OCI-LY1 (cell line): ENCODE results near the gene CPSF3.

Source experiments
- H2AFZ ChIP-seq: fragments of 200-600 bp; sonication (generic), shearing (Covaris generic); 2 replicates; pipeline ENCODE4 v1.6.0; 2014; ENCODE audit warnings: antibody characterized with exemption, mild to moderate bottlenecking, low read length
- H3F3A ChIP-seq: fragments of 200-600 bp; sonication (generic), shearing (Covaris generic); 2 replicates; pipeline ENCODE4 v1.6.0; 2014; ENCODE audit warnings: mild to moderate bottlenecking, antibody characterized with exemption, low read length, moderate library complexity; ENCODE audit not compliant: insufficient read depth
- H3K27ac ChIP-seq: fragments of 200-600 bp; sonication (generic); 2 replicates; pipeline ENCODE4 v1.5.1; 2014; ENCODE audit warnings: low read length, mixed run types, mild to moderate bottlenecking, low read depth; ENCODE audit not compliant: poor library complexity, severe bottlenecking
- H3K27me3 ChIP-seq: fragments of 200-600 bp; sonication (generic); 2 replicates; pipeline ENCODE4 v1.6.0; 2014; ENCODE audit warnings: antibody characterized with exemption, mild to moderate bottlenecking, low read length, moderate library complexity; ENCODE audit not compliant: insufficient read depth
- H3K36me3 ChIP-seq: fragments of 200-600 bp; sonication (generic); 2 replicates; pipeline ENCODE4 v1.6.1; 2014; ENCODE audit warnings: mild to moderate bottlenecking, antibody characterized with exemption, low read length, moderate library complexity, mixed read lengths; ENCODE audit not compliant: insufficient read depth
- H3K4me1 ChIP-seq: fragments of 200-600 bp; sonication (generic); 2 replicates; pipeline ENCODE4 v1.5.1; 2014; ENCODE audit warnings: mild to moderate bottlenecking, low read length, moderate library complexity; ENCODE audit not compliant: insufficient read depth, severe bottlenecking
- H3K4me2 ChIP-seq: fragments of 200-600 bp; sonication (generic), shearing (Covaris generic); 2 replicates; pipeline ENCODE4 v1.6.1; 2014; ENCODE audit warnings: low read length
- H3K4me3 ChIP-seq: fragments of 200-600 bp; sonication (generic); 2 replicates; pipeline ENCODE4 v1.5.1; 2014; ENCODE audit warnings: low read length, low read depth, mild to moderate bottlenecking, mixed read lengths; ENCODE audit not compliant: poor library complexity, severe bottlenecking
- H3K79me2 ChIP-seq: fragments of 200-600 bp; shearing (Covaris generic); 2 replicates; pipeline ENCODE4 v1.6.1; 2016; ENCODE audit warnings: mixed run types, low read length, mixed read lengths; ENCODE audit not compliant: insufficient read depth
- H3K9ac ChIP-seq: fragments of 200-600 bp; sonication (generic), shearing (Covaris generic); 2 replicates; pipeline ENCODE4 v1.6.1; 2014; ENCODE audit warnings: mild to moderate bottlenecking, low read length, mixed read lengths
- H3K9me2 ChIP-seq: fragments of 200-600 bp; sonication (generic), shearing (Covaris generic); 2 replicates; pipeline ENCODE4 v1.6.1; 2014; ENCODE audit warnings: low read depth, mild to moderate bottlenecking, low read length, mixed read lengths
- H3K9me3 ChIP-seq: fragments of 200-600 bp; shearing (Covaris generic); 2 replicates; pipeline ENCODE4 v1.6.1; 2014; ENCODE audit warnings: low read length, mixed read lengths
- H4K20me1 ChIP-seq: fragments of 200-600 bp; sonication (generic), shearing (Covaris generic); 2 replicates; pipeline ENCODE4 v1.6.0; 2016; ENCODE audit warnings: mild to moderate bottlenecking, low read length; ENCODE audit not compliant: insufficient read depth
- CTCF ChIP-seq: fragments of 200-600 bp; sonication (generic), shearing (Covaris generic); IDR thresholded peaks from 2 replicates; pipeline ENCODE4 v1.5.1; 2017; ENCODE audit warnings: mild to moderate bottlenecking, antibody characterized with exemption, low read length, moderate library complexity, mixed read lengths
- EZH2 ChIP-seq: fragments of 200-600 bp; sonication (generic), shearing (Covaris generic); IDR thresholded peaks from 2 replicates; pipeline ENCODE4 v1.8.0; 2017; ENCODE audit warnings: borderline replicate concordance, mixed run types, mild to moderate bottlenecking, antibody characterized with exemption, low read length, moderate library complexity, mixed read lengths

Gene CPSF3

GRCh38 chr2:9398881-9399780, 24.3 kb upstream of the CPSF3 start:
- Histone ChIP-seq H3K9me2 (no peaks in the 10 kb centered on the region), H3K9ac (no peak overlapping the region), H3K27ac (no peak overlapping the region), H3K4me2 (no peak overlapping the region), H4K20me1 (no peaks in the 10 kb centered on the region), H3K79me2 (no peaks in the 10 kb centered on the region), H3K9me3 (no peaks in the 10 kb centered on the region), H3K27me3 (no peaks in the 10 kb centered on the region), H2AFZ (no peak overlapping the region), H3K4me1 (no peaks in the 10 kb centered on the region), H3K4me3 (no peak overlapping the region), H3F3A (no peaks in the 10 kb centered on the region), H3K36me3 (no peaks in the 10 kb centered on the region)
- TF ChIP-seq CTCF (no peak), EZH2 (no peak)

GRCh38 chr2:9400268-9401058, 23.0 kb upstream of the CPSF3 start:
- no peaks in the 10 kb centered on the region for H3K27me3 ChIP-seq
- no peak overlapping the region for H2AFZ ChIP-seq
- no peak overlapping the region for H3K4me2 ChIP-seq
- H3K9ac ChIP-seq: no peak overlapping the region
- no peak overlapping the region for H3K27ac ChIP-seq
- H3K4me1 ChIP-seq: no peaks in the 10 kb centered on the region
- H3K79me2 ChIP-seq: no peaks in the 10 kb centered on the region
- TF ChIP-seq EZH2 (no peak), CTCF (no peak)
- H3K4me3 ChIP-seq: no peak overlapping the region
- no peaks in the 10 kb centered on the region for H4K20me1 ChIP-seq
- no peaks in the 10 kb centered on the region for H3F3A ChIP-seq
- H3K9me3 ChIP-seq: no peaks in the 10 kb centered on the region
- H3K9me2 ChIP-seq: no peaks in the 10 kb centered on the region
- no peaks in the 10 kb centered on the region for H3K36me3 ChIP-seq

- H3K9ac ChIP-seq: no peak overlapping the region
- no peaks in the 10 kb centered on the region for H3F3A ChIP-seq
- no peaks in the 10 kb centered on the region for H3K36me3 ChIP-seq
- no peaks in the 10 kb centered on the region for H3K9me2 ChIP-seq
- no peak overlapping the region for H3K4me2 ChIP-seq
- H3K4me1 ChIP-seq: no peaks in the 10 kb centered on the region
- no peaks in the 10 kb centered on the region for H3K9me3 ChIP-seq
- H3K4me3 ChIP-seq: no peak overlapping the region
- no peaks in the 10 kb centered on the region for H3K27me3 ChIP-seq
- H3K27ac ChIP-seq: no peak overlapping the region
- no peaks in the 10 kb centered on the region for H3K79me2 ChIP-seq
- no peak for TF ChIP-seq EZH2
- TF ChIP-seq CTCF: no peak
- H4K20me1 ChIP-seq: no peaks in the 10 kb centered on the region
- H2AFZ ChIP-seq: no peak overlapping the region
Measured at GRCh38 chr2:9401059-9401547, 22.4 kb upstream of the CPSF3 start.
